ENCODE data around the gene DUS2.
"Not testable (repeated sequence)": the region's sequence is repeated elsewhere in the genome, so short reads cannot be mapped to it uniquely, and the experiment has no call there.

DNA sequence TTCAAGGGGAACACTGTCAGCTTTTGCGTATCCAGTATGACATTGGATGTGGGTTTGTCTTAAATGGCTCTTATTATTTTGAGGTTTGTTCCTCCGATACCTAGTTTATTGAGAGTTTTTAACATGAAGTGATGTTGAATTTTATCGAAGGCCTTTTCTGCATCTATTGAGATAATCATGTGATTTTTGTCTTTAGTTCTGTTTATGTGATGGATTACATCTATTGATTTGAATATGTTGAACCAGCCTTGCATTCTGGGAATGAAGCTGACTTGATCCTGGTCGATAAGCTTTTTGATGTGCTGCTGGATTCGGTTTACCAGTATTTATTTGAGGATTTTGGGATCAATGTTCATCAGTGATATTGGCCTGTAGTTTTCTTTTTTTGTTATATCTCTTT is 86.1 kb downstream of the DUS2 start:
- TF ChIP-seq, protein P1, sequence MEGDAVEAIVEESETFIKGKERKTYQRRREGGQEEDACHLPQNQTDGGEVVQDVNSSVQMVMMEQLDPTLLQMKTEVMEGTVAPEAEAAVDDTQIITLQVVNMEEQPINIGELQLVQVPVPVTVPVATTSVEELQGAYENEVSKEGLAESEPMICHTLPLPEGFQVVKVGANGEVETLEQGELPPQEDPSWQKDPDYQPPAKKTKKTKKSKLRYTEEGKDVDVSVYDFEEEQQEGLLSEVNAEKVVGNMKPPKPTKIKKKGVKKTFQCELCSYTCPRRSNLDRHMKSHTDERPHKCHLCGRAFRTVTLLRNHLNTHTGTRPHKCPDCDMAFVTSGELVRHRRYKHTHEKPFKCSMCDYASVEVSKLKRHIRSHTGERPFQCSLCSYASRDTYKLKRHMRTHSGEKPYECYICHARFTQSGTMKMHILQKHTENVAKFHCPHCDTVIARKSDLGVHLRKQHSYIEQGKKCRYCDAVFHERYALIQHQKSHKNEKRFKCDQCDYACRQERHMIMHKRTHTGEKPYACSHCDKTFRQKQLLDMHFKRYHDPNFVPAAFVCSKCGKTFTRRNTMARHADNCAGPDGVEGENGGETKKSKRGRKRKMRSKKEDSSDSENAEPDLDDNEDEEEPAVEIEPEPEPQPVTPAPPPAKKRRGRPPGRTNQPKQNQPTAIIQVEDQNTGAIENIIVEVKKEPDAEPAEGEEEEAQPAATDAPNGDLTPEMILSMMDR (IDR thresholded peaks at IDR 0.05): not testable (repeated sequence)
- not testable (repeated sequence) for TF ChIP-seq EP300, POLR2A (IDR thresholded peaks at IDR 0.05)

All from ovary (tissue), 3 donors.